Sigmoid colon (tissue), 7 donors: ENCODE results near the gene SOCS7. TPM values are rescaled to one million over a fixed set of nuclear protein-coding genes. Genes with fewer than 3 reads are reported as not detected.

ENCODE experiments used
- DNase-seq: peaks from one replicate; pipeline ENCODE4 v3.0.0-alpha.2; 2019
- H3K27ac ChIP-seq, 4 donors: fragments of 200-600 bp; sonication (generic); one replicate each; pipeline ENCODE4 v1.5.1; 2016 to 2019; ENCODE audit warnings: mild to moderate bottlenecking in 1 of 4
- H3K27me3 ChIP-seq, 3 donors: fragments of 200-600 bp; sonication (generic); one replicate each; pipeline ENCODE4 v1.5.1; 2019; ENCODE audit warnings: mild to moderate bottlenecking in 1 of 3
- H3K36me3 ChIP-seq, 4 donors: fragments of 200-600 bp; sonication (generic); one replicate each; pipeline ENCODE4 v1.5.1; 2016 to 2019
- H3K4me1 ChIP-seq, 4 donors: fragments of 200-600 bp; sonication (generic); one replicate each; pipeline ENCODE4 v1.5.1; 2017 to 2019
- H3K4me3 ChIP-seq, 4 donors: fragments of 200-600 bp; sonication (generic); one replicate each; pipeline ENCODE4 v1.5.1; 2017 to 2019; ENCODE audit warnings: mild to moderate bottlenecking in 2 of 4, moderate library complexity in 1 of 4
- H3K9me3 ChIP-seq, 4 donors: fragments of 200-600 bp in 3 of 4; sonication (generic) in 3 of 4; one replicate each; pipeline versions ENCODE4 v1.5.1 to v1.6.1; 2013 to 2019
- EP300 ChIP-seq, 4 donors: sonication (generic); formaldehyde crosslinking; IDR thresholded peaks; one replicate each; pipeline ENCODE4 v1.6.1; 2017; ENCODE audit warnings: antibody characterized with exemption in 4 of 4
- POLR2A ChIP-seq, 2 donors: fragments of 450-650 bp; IDR thresholded peaks; one replicate each; pipeline ENCODE4 v1.6.1; 2016; ENCODE audit warnings: antibody characterized with exemption in 2 of 2, mild to moderate bottlenecking in 2 of 2, moderate library complexity in 2 of 2
- POLR2AphosphoS5 ChIP-seq, 4 donors: sonication (generic); formaldehyde crosslinking; IDR thresholded peaks; one replicate each; pipeline ENCODE4 v1.6.1; 2017; ENCODE audit warnings: antibody characterized with exemption in 4 of 4
- WGBS, 2 donors: extraction: QIAGEN DNeasy Blood & Tissue Kit; methylation state at CpG; one replicate each; pipeline ENCODE4 v1.1.7; 2013; 5-methylcytosine and 5-hydroxymethylcytosine counted together
- intact Hi-C: fragments of 100-400 bp; cut with DNase I; formaldehyde crosslinking; loops from one replicate; pipeline ENCODE4 v1.15.1; 2023
- polyA plus RNA-seq, 3 donors: library from polyadenylated mRNA; stranded (reverse); fragments of 200-250 nt; gene quantifications; one replicate each; pipeline ENCODE4 v1.2.3, GENCODE V29; 2013
- total RNA-seq, 4 donors: library from RNA; depleted of rRNA; stranded (reverse); fragments of >200 nt; gene quantifications; one replicate each; pipeline ENCODE4 v1.1.0, GENCODE V29; 2016
- TF ChIP-seq, protein P1 (sequence below), 4 experiments: fragments of 450-650 bp in 3 of 4; fragments of 200-600 bp in 1 of 4; IDR thresholded peaks; one replicate each; pipeline ENCODE4 v1.5.1; 2016 to 2019; ENCODE audit warnings: antibody characterized with exemption in 4 of 4, mild to moderate bottlenecking in 3 of 4, moderate library complexity in 2 of 4
- donor health status: healthy with polysubstance abuse.
- donor health status: Bipolar disorder and iron deficiency.
- donor health status: healthy.

The SOCS7 gene
- total and polyA plus RNA-seq, 7 donors = 1.2 to 20.2 (median 13.9) TPM

DNA sequence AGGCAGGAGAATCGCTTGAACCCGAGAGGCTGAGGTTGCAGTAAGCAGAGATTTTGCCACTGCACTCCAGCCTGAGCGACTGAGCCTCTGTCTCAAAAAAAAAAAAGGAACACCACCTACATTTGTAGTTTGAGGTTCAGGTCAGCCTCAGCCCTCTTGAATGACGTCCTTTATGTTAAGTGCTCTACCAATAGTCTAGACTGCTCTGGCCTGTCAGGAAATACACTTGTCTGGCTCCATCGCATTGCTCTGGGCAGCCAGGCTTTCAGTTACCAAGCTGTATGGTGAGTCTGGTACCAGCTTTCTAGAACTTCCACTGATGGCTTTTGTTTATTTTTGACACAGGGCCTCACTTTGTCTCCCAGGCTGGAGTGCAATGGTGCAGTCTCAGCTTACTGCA lies 11.4 kb downstream of the SOCS7 start:
- H3K36me3 ChIP-seq = peaks cover 3 to 47% (median 14%) of the 10 kb centered on the region in 4 donors
- H3K9me3 ChIP-seq = no peaks in the 10 kb centered on the region
- H3K27ac ChIP-seq = no peak overlapping the region

DNA sequence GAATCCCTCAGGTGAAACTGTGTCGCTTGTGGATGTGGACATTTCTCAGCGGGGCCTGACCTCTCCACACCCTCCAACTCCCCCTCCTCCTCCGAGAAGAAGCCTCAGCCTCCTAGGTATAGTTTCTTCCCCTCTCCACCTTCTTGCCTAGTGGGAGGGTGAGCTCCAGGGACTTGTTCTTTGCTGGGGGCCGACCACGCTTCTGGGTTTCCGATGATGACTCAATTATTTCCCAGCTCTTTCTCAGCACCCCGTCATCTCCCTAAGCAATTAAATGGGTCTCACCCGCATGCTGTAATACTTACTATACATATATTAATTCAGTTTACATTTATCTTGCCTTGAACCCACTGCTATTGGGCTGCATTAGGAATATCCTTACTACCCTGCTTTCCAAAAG lies 13.1 kb downstream of the SOCS7 start:
- DNase-seq = no peak
- 94 to 95% methylated on average over 8 of the region's 8 CpGs for WGBS, 2 donors
- Histone ChIP-seq H3K4me3 (no peak overlapping the region), H3K27ac (no peak overlapping the region), H3K4me1 (peaks cover 0 to 22% (median 17%) of the 10 kb centered on the region in 4 donors), H3K36me3 (peaks cover 6 to 64% (median 18%) of the 10 kb centered on the region in 4 donors), H3K27me3 (no peaks in the 10 kb centered on the region), H3K9me3 (no peaks in the 10 kb centered on the region)
- intact Hi-C loops = no loop called here
- TF ChIP-seq POLR2A (IDR thresholded peaks at IDR 0.05) (no peak), EP300 (IDR thresholded peaks at IDR 0.05) (no peak), POLR2AphosphoS5 (IDR thresholded peaks at IDR 0.05) (no peak)
- TF ChIP-seq, protein P1, sequence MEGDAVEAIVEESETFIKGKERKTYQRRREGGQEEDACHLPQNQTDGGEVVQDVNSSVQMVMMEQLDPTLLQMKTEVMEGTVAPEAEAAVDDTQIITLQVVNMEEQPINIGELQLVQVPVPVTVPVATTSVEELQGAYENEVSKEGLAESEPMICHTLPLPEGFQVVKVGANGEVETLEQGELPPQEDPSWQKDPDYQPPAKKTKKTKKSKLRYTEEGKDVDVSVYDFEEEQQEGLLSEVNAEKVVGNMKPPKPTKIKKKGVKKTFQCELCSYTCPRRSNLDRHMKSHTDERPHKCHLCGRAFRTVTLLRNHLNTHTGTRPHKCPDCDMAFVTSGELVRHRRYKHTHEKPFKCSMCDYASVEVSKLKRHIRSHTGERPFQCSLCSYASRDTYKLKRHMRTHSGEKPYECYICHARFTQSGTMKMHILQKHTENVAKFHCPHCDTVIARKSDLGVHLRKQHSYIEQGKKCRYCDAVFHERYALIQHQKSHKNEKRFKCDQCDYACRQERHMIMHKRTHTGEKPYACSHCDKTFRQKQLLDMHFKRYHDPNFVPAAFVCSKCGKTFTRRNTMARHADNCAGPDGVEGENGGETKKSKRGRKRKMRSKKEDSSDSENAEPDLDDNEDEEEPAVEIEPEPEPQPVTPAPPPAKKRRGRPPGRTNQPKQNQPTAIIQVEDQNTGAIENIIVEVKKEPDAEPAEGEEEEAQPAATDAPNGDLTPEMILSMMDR (IDR thresholded peaks at IDR 0.05) = no peak

More for the DNA sequence above, 11.4 kb downstream of the SOCS7 start:
- no peak for DNase-seq
- intact Hi-C loops = no loop called here
- TF ChIP-seq POLR2AphosphoS5 (IDR thresholded peaks at IDR 0.05) (no peak), POLR2A (IDR thresholded peaks at IDR 0.05) (no peak), EP300 (IDR thresholded peaks at IDR 0.05) (no peak)
- TF ChIP-seq, protein P1 (IDR thresholded peaks at IDR 0.05) = no peak
- WGBS, 2 donors = 97 to 99% methylated on average over 5 of the region's 5 CpGs
- peaks cover 0 to 39% (median 35%) of the 10 kb centered on the region in 4 donors for H3K4me1 ChIP-seq
- H3K4me3 ChIP-seq = no peak overlapping the region
- H3K27me3 ChIP-seq = no peaks in the 10 kb centered on the region

DNA sequence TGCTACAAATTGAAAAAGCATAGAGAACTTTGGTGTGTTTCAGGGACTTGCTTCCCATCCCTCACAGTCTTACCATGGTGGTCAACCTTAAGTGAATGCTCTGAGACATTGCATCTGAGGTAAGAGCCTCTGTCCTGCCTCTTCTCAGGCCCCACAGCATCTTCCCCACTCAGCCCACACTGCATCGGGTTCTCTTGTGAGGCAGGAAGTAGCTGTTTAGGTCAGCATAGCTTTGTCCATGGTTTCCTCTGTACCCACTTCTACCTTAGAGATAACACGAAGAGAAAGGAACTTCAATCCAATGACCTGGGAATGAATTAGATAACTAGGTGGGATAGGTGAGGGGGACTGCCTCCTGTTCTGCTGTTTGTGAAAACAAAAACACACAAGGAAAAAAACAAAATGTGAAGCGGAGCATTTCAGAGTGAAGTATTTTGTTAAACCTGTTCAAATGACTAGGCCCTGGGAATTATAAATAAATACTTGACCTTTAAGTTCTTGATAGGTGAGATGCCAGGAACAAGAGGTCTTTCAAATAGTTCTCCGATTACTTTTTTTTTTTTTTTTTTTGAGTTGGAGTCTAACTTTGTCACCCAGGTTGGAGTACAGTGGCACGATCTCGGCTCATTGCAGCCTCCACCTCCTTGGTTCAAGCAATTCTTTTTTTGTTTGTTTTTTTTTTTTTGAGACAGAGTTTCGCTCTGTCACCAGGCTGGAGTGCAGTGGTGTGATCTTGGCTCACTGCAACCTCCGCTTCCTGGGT lies 17.7 kb downstream of the SOCS7 start:
- Histone ChIP-seq H3K4me1 (no peaks in the 10 kb centered on the region), H3K4me3 (no peak overlapping the region), H3K36me3 (peaks cover 22 to 98% (median 32%) of the 10 kb centered on the region in 4 donors), H3K27me3 (no peaks in the 10 kb centered on the region), H3K9me3 (no peaks in the 10 kb centered on the region), H3K27ac (no peak overlapping the region)
- DNase-seq = no peak
- 92 to 96% methylated on average over 8 of the region's 8 CpGs for WGBS, 2 donors
- TF ChIP-seq POLR2A (IDR thresholded peaks at IDR 0.05) (no peak), EP300 (IDR thresholded peaks at IDR 0.05) (no peak), POLR2AphosphoS5 (IDR thresholded peaks at IDR 0.05) (no peak)
- TF ChIP-seq, protein P1 (IDR thresholded peaks at IDR 0.05) = no peak
- intact Hi-C loops = no loop called here

DNA sequence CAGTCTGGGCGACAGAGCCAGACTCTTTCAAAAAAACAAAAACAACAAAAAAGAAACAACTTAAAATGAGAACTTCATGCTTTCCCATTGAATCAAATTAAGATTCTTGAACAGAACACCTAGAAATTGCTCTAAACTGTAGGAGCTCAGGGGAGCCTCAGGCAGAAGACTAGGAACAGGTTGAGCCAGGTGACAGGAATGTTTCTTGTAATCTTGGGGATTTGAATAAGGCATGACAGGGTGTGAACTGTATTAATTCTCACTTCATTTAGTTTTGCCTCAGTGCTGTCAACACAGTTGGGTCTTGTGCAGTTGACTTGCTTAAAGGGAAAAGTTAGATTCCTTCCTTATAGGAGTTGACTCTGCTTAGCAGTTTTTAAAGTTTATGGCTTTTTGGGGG lies 27.8 kb downstream of the SOCS7 start:
- no peaks in the 10 kb centered on the region for H3K4me1 ChIP-seq
- no peaks in the 10 kb centered on the region for H3K9me3 ChIP-seq
- intact Hi-C loops = no loop called here
- DNase-seq = no peak
- no peak overlapping the region for H3K27ac ChIP-seq
- H3K4me3 ChIP-seq = no peak overlapping the region
- 96 to 98% methylated on average over 1 of the region's 1 CpG for WGBS, 2 donors
- H3K27me3 ChIP-seq = no peaks in the 10 kb centered on the region
- peaks cover 8 to 73% (median 29%) of the 10 kb centered on the region in 4 donors for H3K36me3 ChIP-seq
- TF ChIP-seq EP300 (IDR thresholded peaks at IDR 0.05) (no peak), POLR2AphosphoS5 (IDR thresholded peaks at IDR 0.05) (no peak), POLR2A (IDR thresholded peaks at IDR 0.05) (no peak)
- TF ChIP-seq, protein P1 (IDR thresholded peaks at IDR 0.05) = no peak
